ENCODE data around the gene KRTAP10-8.

- TF ChIP-seq, protein P1, sequence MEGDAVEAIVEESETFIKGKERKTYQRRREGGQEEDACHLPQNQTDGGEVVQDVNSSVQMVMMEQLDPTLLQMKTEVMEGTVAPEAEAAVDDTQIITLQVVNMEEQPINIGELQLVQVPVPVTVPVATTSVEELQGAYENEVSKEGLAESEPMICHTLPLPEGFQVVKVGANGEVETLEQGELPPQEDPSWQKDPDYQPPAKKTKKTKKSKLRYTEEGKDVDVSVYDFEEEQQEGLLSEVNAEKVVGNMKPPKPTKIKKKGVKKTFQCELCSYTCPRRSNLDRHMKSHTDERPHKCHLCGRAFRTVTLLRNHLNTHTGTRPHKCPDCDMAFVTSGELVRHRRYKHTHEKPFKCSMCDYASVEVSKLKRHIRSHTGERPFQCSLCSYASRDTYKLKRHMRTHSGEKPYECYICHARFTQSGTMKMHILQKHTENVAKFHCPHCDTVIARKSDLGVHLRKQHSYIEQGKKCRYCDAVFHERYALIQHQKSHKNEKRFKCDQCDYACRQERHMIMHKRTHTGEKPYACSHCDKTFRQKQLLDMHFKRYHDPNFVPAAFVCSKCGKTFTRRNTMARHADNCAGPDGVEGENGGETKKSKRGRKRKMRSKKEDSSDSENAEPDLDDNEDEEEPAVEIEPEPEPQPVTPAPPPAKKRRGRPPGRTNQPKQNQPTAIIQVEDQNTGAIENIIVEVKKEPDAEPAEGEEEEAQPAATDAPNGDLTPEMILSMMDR (IDR thresholded peaks at IDR 0.05) = no peak
- TF ChIP-seq, protein P2, sequence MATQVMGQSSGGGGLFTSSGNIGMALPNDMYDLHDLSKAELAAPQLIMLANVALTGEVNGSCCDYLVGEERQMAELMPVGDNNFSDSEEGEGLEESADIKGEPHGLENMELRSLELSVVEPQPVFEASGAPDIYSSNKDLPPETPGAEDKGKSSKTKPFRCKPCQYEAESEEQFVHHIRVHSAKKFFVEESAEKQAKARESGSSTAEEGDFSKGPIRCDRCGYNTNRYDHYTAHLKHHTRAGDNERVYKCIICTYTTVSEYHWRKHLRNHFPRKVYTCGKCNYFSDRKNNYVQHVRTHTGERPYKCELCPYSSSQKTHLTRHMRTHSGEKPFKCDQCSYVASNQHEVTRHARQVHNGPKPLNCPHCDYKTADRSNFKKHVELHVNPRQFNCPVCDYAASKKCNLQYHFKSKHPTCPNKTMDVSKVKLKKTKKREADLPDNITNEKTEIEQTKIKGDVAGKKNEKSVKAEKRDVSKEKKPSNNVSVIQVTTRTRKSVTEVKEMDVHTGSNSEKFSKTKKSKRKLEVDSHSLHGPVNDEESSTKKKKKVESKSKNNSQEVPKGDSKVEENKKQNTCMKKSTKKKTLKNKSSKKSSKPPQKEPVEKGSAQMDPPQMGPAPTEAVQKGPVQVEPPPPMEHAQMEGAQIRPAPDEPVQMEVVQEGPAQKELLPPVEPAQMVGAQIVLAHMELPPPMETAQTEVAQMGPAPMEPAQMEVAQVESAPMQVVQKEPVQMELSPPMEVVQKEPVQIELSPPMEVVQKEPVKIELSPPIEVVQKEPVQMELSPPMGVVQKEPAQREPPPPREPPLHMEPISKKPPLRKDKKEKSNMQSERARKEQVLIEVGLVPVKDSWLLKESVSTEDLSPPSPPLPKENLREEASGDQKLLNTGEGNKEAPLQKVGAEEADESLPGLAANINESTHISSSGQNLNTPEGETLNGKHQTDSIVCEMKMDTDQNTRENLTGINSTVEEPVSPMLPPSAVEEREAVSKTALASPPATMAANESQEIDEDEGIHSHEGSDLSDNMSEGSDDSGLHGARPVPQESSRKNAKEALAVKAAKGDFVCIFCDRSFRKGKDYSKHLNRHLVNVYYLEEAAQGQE (IDR thresholded peaks at IDR 0.05; ENCODE audit: insufficient read depth in 1 of 2, low read depth in 2 of 2, low read length in 1 of 2) = no peak
Observed at GRCh38 chr21:44614161-44614631, 2.3 kb downstream of the KRTAP10-8 start.
